C4-2B (cell line): ENCODE data around the gene UFD1.

ENCODE experiments used
- ZFX ChIP-seq: fragments of 450-650 bp; IDR thresholded peaks from 2 replicates; pipeline ENCODE4 v1.6.1; 2017
- TF ChIP-seq, protein P1 (sequence below): fragments of 450-650 bp; conservative IDR thresholded peaks from 2 replicates; pipeline ENCODE4 v1.5.1; 2017; ENCODE audit warnings: mild to moderate bottlenecking

DNA sequence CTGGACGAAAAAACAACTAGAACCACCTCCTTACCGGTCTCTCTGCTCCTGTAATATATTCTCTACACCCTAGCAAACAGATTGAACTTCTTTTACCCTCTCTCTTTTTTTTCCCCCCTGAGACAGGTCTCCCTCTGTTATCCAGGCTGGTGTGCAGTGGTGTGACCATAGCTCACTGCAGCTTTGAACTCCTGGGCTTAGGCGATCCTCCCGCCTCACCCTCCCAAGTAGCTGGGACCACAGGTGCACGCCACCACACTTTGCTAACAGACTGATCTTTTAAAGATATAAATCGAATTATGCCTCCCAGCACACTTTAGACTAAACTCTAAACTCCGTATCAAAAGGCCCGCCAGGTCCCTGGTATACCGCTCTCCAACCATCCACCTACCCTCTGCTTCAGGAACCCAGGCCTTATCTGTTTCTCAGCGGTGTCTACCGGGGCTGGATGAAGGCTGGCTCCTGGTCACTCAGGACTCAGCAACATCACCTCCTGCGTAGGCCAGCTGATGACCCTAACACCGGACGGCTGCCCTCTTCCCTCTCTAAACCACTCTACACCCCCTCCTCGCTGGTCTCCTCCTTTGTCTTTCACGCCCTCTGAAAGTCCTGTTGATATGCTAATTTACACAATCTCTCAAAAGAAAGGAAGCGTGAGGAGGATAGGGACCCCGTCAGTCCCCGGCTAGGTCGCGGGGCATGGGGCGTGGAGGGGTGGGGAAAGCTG lies 32.2 kb downstream of the UFD1 start:
- TF ChIP-seq, protein P1, sequence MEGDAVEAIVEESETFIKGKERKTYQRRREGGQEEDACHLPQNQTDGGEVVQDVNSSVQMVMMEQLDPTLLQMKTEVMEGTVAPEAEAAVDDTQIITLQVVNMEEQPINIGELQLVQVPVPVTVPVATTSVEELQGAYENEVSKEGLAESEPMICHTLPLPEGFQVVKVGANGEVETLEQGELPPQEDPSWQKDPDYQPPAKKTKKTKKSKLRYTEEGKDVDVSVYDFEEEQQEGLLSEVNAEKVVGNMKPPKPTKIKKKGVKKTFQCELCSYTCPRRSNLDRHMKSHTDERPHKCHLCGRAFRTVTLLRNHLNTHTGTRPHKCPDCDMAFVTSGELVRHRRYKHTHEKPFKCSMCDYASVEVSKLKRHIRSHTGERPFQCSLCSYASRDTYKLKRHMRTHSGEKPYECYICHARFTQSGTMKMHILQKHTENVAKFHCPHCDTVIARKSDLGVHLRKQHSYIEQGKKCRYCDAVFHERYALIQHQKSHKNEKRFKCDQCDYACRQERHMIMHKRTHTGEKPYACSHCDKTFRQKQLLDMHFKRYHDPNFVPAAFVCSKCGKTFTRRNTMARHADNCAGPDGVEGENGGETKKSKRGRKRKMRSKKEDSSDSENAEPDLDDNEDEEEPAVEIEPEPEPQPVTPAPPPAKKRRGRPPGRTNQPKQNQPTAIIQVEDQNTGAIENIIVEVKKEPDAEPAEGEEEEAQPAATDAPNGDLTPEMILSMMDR: no peak
- no peak for TF ChIP-seq ZFX
